Globus pallidus (tissue), 1 donor: ENCODE data around the gene LKAAEAR1.

Source experiments
- DNase-seq: peaks from one replicate; pipeline ENCODE4 v3.0.0-alpha.2; 2015; ENCODE audit warnings: low spot score

The LKAAEAR1 gene

GRCh38 chr20:64110411-64111068, 26.3 kb upstream of the LKAAEAR1 start:
- no peak for DNase-seq

- DNase-seq: no peak
Observed at GRCh38 chr20:64109831-64110391, 25.7 kb upstream of the LKAAEAR1 start.

GRCh38 chr20:64108731-64109681, 24.8 kb upstream of the LKAAEAR1 start:
- no peak for DNase-seq

- DNase-seq: no peak
Observed at GRCh38 chr20:64107736-64108457, 23.7 kb upstream of the LKAAEAR1 start.

- DNase-seq: no peak
Observed at GRCh38 chr20:64106981-64107735, 23.0 kb upstream of the LKAAEAR1 start, which contains the start of gene NPBWR2. Gene NPBWR2 (minus strand): TSS chr20:64107565. CDS start chr20:64106831, 734 bp downstream.

GRCh38 chr20:64106435-64106961, 22.3 kb upstream of the LKAAEAR1 start:
- DNase-seq: no peak

GRCh38 chr20:64105846-64106434, 21.7 kb upstream of the LKAAEAR1 start:
- no peak for DNase-seq

- DNase-seq: no peak
Observed at GRCh38 chr20:64104667-64105451, 20.7 kb upstream of the LKAAEAR1 start.

- DNase-seq: no peak
Observed at GRCh38 chr20:64103871-64104666, 19.9 kb upstream of the LKAAEAR1 start.

- no peak for DNase-seq
Observed at GRCh38 chr20:64102647-64103354, 18.6 kb upstream of the LKAAEAR1 start.

- no peak for DNase-seq
Observed at GRCh38 chr20:64101731-64102621, 17.8 kb upstream of the LKAAEAR1 start.

- DNase-seq: no peak
Observed at GRCh38 chr20:64100946-64101688, 16.9 kb upstream of the LKAAEAR1 start.

GRCh38 chr20:64100566-64100888, 16.3 kb upstream of the LKAAEAR1 start:
- DNase-seq: no peak

GRCh38 chr20:64099880-64100565, 15.8 kb upstream of the LKAAEAR1 start:
- no peak for DNase-seq

GRCh38 chr20:64099086-64099786, 15.0 kb upstream of the LKAAEAR1 start:
- no peak for DNase-seq
